ENCODE measurements around the gene NTRK3.

The NTRK3 gene

DNA sequence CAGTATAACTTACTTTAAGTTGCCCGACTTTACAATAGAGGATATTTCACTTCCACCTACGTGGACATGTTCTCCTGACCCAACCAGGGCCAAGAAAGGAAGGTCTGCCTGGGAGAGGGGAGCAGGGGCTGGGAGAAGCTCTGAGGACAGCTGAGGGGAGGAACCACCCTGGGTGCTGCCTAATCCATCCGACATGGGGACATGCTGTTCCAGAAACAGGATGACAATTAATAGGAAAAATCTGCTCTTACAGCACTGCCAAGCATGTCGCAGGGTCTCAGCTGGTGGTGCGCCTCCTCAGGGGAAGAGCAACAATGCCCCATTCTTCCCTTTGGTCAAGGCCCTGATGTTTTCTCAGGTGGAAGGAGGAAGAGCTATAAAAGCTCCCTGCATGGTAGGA lies 132.3 kb downstream of the NTRK3 start:
- no peak for DNase-seq (ENCODE audit: low read depth in 3 of 3, low spot score in 1 of 3)

DNA sequence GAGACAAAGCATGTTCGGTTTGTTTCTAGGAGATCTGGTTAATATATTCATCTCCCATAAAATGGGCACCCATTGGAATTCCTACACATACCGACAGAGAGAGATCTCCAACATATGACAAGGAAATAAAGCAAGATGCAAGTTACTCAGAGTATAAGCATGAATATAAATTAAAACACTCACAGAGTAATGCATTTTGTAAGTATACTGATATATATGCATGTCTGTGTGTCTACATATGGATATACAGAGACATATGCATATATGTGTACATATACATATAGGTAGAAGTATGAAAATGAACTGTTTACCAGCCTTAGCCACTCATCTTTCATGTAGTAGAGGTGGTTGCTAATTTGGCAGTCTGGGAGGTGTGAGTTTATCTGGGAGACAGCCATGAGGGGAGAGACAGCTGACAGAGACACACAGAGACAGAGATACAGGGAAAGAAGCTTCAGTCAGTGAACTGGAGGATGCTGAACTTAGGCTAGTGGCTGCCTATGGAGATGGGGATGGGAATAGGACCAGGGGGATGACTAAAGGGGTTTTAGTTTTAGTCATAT lies 134.5 kb downstream of the NTRK3 start:
- DNase-seq (ENCODE audit: low read depth in 3 of 3, low spot score in 1 of 3): no peak

DNA sequence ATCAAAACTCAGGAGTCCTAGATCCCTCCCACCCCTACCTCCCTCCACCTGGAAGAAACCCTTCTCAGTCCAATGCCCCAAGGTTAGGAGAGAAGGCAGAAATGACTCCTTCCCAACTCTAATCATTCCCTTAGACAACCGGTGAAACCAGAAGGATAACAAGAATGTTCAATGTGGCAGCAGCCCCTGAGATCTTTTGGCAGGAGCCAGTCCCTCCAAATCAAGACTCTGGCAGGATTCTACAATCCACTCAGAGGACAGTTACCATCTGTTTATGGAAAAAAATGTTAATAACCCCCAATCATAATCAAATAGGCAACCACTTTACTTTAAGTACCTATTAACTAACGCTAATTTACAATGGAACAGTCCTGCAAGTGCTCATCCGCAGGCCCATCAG lies 136.5 kb downstream of the NTRK3 start:
- no peak for DNase-seq (ENCODE audit: low read depth in 3 of 3, low spot score in 1 of 3)

DNA sequence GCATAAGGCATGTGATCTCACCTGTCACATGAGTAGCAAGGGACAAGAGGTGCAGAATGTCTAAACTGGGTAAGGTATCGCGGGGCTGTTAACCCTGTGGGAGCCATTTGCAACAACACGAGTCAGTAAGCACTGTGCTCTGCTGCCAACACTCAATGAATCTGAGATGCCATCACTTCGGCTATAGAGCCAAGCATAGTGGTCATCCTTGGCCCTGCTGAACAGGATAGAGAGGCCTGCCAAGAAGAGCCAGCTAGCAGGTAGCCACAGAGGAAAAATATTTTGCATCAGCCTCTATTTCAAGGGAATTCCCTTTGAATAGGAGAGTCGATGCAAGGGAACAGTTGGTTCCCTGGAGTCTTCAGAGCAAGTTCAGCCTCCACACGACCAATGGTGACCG lies 137.8 kb downstream of the NTRK3 start:
- no peak for DNase-seq (ENCODE audit: low read depth in 3 of 3, low spot score in 1 of 3)

DNA sequence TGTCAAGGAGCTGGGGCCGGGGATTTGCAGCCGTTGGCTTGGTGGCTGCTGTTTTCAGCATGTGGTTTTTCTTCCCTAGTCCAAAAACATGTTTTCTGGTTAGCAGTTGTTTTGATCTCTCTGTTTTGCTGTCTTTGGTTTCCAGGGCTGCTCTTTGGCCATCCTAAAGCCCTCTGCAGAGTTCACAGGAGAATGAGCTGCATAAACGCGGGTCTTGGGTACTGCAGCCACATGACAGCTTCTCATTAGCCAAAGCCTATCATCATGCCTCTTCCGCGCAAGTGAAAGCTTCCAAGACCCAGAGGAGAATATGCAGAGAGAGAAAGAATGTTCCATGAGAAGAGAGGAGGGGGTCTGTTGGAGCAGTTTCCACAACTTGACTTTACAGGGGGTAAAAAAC lies 138.5 kb downstream of the NTRK3 start:
- DNase-seq (ENCODE audit: low read depth in 3 of 3, low spot score in 1 of 3): no peak

DNA sequence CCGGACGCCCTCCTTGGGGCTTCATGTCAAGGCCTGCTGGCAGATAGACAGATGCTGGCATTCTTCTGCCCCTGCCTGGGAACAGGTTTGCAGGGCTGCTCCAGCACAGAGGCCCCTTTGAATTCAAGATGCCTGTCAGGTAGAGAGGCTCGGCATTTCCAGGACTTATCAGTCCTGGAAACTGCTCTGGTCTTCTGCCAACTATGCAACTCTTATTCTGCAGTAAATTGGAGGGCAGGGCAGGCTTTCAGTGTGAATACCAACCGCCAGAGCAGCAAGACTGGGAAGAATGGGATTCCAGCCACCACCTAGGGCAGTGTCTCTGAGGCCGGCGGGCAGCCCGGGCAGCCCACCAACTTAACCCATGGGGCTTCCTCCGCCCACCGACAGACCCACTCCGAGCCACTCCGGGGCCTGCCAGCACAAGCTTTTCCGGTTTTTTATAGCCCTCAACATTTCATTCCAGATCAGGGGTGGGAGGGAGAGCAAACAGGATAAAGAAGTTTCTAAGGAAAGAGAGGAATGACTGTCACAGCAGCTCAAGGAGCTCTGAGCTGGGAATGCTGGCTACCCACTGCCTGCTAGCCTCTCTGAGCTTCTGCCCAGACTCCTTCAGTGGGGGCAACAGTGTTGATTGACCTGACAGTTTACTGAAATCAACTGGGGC lies 140.9 kb downstream of the NTRK3 start:
- DNase-seq (ENCODE audit: low read depth in 3 of 3, low spot score in 1 of 3): no peak

DNA sequence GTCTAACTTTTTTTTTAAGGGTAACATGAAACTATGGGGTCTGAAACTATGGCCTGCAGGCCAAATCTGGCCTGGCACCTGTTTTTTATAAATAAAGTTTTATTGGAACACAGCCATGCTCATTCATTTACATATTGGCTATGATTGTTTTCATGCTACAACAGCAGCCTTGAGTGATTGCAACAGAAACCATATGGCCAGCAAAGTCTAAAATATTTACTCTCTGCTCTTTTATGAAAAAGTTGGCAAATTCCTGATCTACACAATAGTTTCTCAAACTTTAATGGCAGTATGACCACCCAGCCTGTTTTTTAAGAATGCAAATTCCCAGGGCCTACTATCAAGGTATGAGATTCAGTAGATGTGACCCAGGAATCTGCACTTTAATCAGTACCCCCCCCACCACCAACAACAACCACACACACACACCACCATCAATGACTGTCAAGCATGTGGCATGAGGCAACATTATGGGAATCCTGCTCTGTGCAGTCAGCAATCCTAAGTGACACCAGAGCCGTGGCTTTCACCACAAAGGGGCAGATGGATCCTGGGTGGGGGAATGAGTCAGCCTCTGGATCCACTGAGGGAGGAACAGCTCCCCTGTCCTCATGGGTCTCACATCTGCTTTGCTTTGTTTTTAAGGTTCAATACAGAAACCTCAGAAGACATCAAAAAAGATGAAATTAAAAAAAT lies 142.8 kb downstream of the NTRK3 start:
- no peak for DNase-seq (ENCODE audit: low read depth in 3 of 3, low spot score in 1 of 3)

DNA sequence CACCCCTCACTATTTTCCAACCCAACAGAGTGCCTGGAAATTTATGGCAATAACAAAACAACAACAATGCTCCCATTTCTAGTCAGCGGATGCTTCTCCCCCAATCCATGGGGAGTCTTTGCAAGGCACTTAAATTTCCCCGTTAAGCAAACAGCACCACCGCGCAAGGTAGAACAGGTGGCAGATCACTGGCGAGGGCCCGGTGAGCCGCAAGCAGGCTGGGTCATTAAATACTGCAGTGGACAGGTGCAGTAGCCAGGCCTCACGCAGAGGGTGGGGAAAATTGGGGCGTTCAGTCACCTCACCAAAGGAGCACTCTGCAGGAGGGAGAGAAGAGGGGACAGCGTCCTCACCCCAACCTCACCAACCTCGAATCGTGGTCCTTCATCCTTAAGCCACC lies 147.5 kb downstream of the NTRK3 start:
- DNase-seq (ENCODE audit: low read depth in 3 of 3, low spot score in 1 of 3): no peak

DNA sequence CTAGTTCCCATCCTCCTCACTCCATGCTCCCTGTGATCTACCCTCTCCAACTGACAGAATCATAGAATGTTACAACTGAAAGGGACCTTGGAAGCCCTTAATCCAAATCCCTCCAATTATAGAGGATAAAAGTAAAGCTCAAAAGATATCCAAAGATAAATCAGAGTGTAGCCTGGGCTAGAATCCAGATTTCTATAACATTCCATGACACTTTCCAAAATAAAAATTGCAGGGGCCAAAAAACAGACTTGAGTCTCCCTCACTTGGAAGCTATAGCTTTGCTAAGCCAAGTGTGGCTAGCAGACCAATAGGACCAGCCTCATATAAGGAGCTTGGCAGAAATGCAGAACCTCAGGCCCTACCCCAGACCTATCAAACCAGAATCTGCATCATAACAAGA lies 148.1 kb downstream of the NTRK3 start:
- DNase-seq (ENCODE audit: low read depth in 3 of 3, low spot score in 1 of 3): no peak

DNA sequence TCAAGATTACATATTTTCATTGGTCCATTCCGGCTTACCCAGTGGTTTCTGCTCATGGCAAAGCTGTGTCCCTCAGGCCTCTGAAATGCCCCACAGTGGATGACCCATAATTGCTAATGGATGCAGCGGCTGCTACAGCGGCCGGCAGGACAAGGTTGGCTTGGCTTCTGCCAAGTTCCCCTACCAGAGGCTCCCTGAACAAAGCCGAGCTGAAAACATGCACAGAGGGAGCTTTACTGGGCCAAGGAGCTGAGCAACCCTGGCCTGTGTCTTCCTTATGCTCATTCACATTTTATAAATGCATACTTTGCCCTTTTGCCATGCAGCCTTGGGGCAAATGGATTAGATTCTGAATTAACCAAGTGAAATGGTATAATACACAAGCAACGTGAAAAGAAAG lies 150.5 kb downstream of the NTRK3 start:
- no peak for DNase-seq (ENCODE audit: low read depth in 3 of 3, low spot score in 1 of 3)

DNA sequence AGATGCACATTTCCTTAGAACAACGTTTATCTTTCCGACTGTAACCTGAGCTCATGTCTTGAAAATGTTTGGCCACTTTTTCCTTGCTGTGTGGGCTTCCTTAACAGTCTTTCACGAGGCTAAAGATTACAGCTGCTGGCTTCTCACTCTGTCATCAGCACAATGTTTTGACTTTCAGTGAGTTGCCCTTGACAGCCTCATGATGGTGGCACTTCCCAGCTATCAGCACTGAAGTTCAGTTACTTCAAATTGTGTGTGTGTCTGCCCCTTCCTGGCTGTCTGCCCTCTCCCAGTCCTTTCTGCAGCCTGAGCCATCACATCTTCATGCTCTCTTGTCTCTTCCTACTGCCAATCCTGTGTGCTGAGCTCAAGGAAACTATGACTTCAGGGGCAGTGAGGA lies 152.2 kb downstream of the NTRK3 start:
- no peak for DNase-seq (ENCODE audit: low read depth in 3 of 3, low spot score in 1 of 3)

DNA sequence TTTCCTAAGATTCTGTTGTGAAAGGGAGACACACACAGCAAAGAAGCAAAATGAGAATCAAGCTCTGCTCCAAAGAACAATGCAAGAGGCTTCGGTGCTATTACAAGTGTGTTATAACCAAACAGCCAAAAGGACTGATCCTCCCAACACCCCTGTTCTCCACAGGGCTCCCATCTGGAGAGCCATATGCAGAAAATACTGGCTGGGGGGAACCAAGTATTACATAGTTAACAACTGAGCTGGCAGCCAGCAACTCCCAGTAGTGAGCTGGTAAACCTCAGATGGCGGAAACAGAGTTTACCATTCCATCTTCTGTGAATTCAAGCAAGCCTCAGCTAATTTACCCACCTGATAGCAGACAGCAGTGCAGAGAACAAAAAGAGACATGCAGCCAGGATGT lies 156.4 kb downstream of the NTRK3 start:
- no peak for DNase-seq (ENCODE audit: low read depth in 3 of 3, low spot score in 1 of 3)

DNA sequence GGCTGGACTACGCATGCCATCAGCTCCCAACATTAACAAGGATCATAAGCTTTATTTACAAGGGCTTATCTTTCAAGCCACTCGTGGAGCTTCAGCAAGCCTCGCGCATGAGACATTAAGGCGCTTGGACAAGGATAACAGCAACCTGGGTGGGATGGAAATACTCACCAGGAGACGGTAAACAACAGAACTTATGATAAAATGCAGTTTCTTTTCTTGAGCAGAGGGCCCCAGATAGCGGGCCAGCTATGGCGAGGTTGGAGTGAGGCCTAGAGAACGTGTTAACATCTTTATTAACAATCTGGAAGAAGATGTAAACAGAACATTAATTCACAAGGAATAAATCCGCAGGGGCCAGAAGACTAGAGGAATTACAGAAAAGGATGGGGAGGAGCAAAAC lies 158.2 kb downstream of the NTRK3 start:
- DNase-seq (ENCODE audit: low read depth in 3 of 3, low spot score in 1 of 3): no peak

DNA sequence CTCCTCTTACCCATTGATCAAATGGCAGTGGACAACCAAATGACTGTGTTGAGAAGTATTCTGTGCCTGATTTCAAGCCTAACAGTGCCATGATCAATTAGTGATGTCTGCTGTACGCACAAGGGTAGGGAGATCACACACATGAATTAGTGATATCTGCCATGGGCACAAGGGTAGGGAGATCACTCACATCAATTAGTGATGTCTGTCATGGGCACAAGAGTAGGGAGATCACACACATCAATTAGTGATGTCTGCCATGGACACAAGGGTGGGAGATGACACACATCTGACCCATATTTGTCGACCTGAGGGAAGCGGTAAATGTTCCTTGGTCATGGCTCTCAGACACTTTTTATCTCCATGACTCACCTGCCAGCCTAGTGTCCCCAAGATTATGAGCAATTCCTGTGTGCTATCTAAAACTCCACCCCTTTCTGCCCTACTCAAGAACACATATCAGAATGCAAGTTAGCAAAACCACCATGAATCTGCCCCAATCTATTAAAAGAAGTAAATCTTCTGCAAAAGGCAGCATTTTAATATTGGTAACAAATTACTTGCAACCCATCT lies 165.0 kb downstream of the NTRK3 start:
- DNase-seq (ENCODE audit: low read depth in 3 of 3, low spot score in 1 of 3): no peak

DNA sequence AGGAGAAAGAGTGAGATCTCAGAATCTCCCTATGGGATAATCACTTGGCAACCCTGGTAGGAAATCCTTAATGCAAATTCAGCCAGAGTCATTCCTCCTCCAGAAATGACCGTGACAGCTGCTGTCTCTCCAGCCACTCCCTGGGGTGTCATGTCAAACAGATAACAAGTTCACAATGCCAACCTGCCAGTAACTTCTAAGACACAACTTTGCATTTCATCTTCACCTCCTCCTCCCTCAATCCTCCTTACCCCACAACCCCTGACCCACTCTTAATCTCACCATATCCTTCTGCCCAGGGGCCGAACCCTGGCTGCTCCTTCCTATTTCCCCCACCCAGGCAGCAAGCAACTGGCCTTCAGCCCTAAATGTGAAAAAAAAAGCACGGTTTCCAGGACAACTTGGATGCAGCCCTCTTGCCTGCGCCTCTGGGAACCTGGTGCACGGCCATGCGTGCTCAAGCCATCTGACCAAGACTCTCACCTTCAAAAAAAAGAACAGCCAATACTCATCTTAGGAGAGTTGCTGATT lies 166.0 kb downstream of the NTRK3 start:
- DNase-seq (ENCODE audit: low read depth in 3 of 3, low spot score in 1 of 3): no peak

DNA sequence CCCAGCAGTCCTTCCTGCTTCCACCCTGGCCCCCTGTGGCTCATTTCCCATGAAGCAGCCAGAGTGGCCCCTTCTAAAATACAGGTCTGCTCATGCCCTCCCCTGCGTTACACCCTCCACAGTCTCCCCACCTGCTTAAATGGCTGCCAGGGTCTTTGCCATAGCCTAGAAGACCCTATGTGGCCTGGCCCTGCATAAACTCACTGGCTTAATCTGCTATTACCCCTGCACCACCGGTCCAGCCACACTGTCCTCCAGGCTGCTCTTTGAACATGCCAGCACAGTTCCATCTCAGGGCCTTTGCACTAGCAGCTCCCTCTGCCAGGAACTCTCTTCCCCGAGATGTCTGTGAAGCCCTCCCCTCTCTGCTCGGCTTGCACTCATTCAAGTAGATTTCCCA lies 166.8 kb downstream of the NTRK3 start:
- DNase-seq (ENCODE audit: low read depth in 3 of 3, low spot score in 1 of 3): no peak

DNA sequence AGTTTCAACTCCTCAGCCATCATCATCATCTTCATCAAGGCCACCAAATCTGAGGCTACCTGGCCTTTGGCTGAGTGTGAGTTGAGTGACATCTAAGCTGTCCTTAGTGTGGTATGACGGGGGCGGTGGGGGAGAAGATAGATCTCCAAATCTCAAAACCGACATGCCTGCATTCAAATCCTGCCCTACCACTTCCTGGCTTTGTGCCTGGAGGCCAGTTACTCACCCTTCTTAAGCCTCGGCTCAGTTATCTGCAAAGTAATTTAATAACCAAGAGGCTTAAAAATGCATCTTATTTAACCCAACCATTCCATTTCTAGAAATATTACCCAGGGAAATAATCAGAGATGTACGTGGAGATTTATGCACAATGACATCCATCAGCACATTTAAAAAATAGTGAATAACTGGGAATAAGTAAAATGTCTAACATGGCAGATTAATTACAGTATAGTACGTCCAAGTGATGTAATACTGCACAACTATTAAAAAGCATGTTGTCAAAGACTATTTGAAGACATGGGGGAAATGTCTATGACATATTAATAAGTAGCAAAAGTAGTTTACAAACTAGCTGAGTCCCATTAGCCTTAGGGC lies 167.4 kb downstream of the NTRK3 start:
- DNase-seq (ENCODE audit: low read depth in 3 of 3, low spot score in 1 of 3): no peak

DNA sequence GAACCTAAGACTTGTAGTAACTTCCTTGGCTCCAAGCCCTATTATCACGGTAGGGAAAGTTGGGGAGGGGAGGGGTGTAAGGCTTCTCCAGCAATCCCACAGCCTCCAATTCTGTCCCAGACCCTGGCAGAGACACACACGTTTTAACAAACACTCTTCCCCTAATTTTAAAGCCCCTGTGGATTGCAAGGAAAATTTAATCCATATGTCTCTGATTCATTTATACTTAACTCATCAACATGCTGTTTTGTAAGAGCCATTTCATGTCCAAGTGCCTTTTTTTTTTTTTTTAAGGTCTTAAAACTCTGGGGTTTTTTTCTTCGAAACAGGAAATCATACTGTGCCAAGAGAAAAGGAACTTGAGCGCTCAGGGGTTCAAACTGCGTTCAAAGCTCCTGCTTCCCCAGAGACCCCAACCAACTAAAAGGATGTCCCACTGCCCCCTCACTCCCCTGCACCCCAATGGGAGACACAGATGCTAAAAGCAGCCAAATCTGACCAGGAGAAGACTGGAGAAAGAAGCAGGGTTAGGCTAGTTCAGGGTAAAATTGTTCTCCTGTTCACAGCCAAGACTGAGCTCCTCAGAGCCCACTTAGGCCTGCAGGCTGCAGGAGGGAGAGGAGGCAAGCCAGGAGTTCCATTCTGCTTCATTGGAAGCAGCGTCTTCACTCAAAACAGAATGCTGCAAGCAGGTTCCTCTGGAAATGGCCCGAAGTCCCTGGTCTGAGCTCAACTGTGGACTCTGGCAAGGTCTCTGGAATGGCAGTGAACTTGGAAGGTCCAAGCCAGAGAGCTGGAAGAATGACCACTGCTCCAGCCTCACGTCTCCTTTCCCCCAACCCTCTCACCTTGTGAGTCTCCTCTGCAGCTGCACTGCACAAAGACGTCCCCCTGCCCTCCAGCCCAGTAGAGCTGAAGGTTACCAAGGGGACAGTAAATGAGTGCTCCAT lies 172.5 kb downstream of the NTRK3 start:
- no peak for DNase-seq (ENCODE audit: low read depth in 3 of 3, low spot score in 1 of 3)

DNA sequence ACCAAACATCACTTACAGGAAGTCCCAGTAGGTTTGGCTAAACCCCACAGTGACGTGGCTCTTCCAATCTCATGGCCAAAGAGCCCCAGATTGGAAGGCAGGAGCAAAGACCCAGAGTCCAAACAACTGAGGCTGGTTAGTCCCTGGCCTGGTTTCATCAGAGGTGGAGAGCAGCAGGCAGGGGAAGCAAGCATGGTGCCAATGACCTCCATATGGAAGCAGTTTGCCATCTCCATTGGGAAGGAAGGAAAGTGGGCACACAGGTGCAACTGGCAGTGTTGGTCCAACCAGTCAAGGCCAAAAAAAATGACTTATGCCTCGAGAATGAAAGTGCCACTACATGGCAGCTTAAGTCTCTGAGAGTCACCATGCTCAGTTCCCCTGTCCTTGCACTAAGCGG lies 175.9 kb downstream of the NTRK3 start:
- DNase-seq (ENCODE audit: low read depth in 3 of 3, low spot score in 1 of 3): no peak

DNA sequence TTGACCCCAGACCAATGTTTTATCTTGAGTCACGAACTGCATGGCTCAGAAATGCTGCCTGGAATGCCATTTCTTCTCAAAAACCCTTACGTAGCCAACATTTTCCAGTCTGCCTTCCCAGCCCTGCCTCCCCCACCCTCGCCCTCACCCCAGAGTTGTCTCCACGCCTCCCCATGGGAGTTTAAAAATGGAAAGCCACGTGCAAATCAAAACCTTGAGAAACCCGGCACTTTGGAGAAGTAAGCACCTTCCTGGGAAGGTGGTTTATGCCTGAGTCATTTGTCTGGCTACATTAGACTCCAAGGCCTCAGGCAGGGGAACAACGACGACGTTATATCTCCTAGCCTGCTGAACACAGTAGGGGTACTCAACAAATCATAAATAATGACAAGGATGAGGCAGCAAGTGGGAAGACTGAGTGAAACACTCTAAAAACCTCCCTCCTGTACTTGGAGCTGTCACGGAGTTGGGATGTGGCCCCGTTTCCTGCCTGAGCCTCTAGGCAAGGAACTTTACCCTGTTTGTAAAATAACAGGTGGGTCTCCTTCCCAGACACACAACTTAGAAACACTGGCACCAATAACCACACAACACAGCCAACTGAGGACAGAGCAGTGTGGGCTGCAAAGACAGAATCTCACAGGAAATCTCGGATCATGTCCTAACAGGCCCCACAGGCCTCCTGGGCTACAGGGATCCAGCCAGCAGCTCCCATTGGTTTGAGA lies 179.1 kb downstream of the NTRK3 start:
- DNase-seq (ENCODE audit: low read depth in 3 of 3, low spot score in 1 of 3): no peak
